Middle frontal gyrus (tissue), 1 donor: ENCODE data around the gene CHRM1.
A peak's percentile ranks its signal among the peaks of the same experiment; 100 is the strongest.

Source experiments
- DNase-seq: peaks from one replicate; pipeline ENCODE4 v3.0.0-alpha.2; 2015; ENCODE audit warnings: low spot score; ENCODE audit errors: extremely low spot score

Gene CHRM1

DNA sequence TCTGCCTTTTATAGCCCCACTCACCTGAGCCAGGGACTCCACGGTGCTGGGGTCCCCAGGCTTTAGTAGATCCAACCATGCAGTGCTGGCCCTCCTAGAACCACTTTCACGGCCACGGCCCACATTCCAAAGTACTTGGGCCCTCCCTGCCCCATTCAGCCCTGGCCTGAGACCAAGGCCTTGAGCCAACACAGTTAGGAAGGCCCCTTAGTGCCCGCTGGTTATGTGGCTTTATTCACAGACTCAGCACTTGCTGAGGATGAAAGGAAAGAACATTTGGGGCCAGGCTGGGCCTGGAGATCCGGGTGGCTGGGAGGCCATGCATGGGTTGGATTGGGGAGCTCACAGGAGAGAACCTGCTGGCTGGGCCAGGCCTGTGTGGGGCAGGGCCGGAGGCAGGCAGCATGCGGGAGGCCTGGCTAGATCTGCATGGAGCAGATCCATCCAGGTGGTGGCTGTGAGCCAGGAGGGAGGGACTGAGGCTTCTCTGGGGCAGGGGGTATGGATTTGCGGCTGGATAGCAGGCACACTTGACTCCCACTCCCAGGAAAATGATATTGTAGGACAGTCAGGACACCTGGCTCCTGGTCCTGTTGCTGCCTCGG, 12.6 kb downstream of the CHRM1 start:
- DNase-seq, result no peak

DNA sequence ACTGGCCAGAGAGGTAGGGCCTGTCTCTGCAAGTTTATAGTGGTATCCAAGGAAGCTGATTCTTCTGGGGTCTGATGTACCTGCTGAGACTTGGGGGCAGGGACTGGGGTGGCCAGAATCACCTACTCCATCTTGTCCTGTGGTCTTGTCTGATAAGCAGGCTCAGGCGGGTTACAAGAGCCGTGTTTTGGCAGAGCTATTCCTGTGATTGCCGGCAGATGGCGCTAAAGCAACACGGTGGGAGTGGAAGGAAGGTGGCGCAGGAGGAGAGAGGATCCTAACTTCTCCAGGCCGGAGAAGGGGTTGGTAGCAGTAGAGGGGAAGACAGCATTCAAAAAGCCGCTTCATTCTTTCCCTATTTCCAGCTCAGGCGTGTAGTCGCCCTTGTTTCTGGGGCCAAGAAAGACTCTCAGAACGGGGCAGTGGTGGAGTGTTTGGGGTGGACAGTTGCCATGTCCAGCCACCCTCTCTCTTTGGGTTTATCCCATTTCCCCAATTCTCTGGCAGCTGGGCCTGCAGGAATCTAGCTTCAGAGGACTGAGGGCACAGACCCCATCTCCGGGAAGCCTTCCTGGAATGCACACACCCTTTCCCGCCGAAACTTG, 15.1 kb downstream of the CHRM1 start:
- peak; percentile 85 for DNase-seq

DNA sequence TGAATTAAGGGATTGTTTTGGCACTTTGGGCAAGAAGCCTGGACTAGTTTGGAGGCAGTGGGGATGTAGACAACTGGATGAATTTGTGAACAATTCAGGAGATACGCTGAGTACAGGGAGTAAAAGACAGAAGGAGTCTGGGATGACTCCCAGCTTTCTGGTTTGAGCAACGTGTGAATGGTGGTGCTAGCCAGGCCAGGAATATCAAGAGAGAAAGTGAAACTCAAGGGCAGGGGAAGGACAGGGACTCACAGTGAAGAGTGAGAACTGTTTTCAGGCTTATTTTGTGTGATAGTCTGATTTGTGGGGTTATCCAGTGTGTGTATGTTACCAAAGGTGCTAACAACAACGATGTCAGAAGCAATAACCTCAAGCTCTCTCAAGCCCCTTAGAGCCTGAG, 15.9 kb downstream of the CHRM1 start:
- no peak for DNase-seq

DNA sequence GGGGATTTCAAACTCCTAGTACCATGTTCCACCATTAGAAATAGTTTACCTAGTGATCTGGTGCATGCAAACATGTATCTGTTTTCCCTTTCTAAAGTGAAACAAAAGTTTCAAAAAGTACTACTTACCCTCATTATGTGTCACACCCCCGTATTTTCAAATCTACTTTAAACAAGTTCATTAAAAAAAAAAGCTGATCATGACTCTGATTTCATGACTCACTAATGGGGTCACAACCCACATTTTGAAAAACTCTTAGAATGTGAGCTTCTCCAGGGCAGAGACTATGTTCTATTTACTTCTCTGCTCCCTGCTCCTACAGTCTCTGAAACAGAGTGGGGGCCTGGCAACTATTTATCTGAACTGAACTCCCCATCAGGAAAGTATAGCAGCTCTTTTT, 18.2 kb downstream of the CHRM1 start:
- DNase-seq, result no peak

DNA sequence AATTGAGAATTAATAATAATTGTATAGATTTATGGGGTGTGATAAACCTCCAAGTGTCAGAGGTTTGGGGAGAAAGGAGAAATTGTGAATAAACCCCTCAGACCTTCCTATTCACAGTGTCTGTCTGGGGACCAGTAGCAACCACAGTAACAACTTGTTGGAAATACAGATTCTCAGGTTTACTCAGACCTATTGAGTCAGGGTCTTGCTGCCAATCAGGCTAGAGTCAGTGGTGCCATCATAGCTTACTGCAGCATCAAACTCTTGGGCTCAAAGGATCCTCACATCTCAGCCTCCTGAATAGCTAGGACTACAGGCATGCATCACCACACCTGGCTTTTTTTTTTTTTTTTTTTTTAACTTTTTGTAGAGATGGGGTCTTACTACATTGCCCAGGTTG, 23.1 kb downstream of the CHRM1 start:
- no peak for DNase-seq

DNA sequence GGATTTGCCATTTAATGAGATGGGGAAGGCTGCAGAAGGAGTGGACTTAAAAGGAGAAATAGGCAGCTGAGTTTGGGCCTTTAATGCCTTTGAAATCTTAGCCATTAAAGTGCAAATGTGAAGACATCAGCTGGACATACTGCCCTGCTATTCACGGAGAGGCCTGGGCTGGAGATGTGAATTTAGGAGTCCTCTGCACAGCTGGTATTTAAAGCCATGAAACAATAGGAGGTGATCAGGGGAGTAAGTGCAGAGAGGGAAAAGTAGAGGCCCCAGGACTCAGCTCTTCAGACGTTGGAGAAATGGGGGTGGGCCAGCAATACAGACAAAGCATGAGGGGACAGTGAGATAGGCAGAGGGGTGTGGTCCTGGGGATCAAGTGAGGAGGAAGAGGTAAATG, 23.9 kb downstream of the CHRM1 start:
- DNase-seq, result no peak

DNA sequence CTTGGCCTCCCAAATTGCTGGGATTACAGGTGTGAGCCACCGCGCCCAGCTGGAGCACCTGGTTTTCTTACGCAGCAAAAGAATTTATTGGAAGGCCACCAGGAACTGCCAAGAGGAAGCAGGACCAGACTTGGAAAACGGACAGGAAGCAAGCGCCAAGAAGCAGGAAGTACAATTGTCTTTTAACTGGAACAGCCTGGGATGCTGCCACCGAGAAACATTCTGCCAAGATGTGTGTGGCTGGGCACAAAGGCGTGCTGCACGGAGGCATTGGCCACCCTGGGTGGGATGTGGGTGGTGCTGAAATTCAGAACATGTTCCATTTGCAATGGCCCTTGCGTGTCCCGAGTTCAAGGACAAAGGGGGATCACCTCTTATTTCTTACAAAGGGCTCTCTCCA, 25.1 kb downstream of the CHRM1 start:
- DNase-seq, result no peak

DNA sequence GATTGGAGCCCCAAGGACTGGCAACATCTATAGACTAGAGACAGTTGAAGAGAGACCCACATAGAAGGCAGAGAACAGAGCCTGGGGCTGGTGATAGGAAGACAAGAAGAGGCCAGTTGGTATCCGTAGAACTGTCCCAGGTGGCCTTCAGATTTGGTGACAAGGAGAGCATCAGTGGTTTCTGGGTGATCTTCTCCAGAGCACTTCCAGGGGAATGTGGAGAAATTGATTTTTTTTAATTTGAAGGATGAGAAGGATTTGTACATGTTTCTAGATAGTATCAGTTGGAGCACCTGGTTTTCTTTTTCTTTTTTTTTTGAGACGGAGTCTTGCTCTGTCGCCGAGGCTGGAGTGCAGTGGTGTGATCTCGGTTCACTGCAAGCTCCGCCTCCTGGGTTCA, 25.7 kb downstream of the CHRM1 start:
- DNase-seq, result no peak

DNA sequence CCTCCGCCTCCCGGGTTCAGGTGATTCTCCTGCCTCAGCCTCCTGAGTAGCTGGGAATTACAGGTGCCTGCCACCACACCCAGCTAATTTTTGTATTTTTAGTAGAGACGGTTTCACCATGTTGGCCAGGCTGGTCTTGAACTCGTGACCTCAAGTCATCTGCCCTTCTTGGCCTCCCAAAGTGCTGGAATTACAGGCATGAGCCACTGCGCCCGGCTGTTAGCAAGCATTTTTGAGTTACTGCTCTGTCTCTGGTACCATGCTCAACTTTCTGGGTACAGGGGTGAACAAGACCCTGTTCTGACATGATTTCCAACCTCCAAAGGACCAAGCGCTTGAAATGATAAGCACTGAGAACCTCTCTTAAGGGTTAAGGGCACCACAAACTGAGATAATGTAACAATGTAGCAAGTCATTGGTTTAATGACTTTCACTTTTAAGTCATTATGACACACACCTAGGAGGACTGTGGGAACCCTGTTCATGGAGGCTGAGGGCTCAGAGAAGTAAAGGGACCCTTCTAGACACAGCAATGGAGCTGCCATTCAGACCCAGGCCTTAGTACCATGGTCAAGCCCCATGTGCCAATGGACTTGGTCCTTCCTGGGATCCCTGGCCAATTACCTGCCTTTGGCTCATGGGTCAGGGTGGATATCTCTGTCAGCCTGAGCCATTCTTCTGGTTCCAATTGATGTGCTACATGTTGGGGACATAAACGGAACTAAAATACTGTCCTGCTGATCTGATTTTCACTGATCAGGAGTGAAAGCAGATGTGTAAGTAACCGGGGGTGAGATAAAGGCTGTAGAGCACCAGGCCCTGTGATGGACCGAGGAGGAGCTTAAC, 28.9 kb downstream of the CHRM1 start:
- DNase-seq, result no peak

DNA sequence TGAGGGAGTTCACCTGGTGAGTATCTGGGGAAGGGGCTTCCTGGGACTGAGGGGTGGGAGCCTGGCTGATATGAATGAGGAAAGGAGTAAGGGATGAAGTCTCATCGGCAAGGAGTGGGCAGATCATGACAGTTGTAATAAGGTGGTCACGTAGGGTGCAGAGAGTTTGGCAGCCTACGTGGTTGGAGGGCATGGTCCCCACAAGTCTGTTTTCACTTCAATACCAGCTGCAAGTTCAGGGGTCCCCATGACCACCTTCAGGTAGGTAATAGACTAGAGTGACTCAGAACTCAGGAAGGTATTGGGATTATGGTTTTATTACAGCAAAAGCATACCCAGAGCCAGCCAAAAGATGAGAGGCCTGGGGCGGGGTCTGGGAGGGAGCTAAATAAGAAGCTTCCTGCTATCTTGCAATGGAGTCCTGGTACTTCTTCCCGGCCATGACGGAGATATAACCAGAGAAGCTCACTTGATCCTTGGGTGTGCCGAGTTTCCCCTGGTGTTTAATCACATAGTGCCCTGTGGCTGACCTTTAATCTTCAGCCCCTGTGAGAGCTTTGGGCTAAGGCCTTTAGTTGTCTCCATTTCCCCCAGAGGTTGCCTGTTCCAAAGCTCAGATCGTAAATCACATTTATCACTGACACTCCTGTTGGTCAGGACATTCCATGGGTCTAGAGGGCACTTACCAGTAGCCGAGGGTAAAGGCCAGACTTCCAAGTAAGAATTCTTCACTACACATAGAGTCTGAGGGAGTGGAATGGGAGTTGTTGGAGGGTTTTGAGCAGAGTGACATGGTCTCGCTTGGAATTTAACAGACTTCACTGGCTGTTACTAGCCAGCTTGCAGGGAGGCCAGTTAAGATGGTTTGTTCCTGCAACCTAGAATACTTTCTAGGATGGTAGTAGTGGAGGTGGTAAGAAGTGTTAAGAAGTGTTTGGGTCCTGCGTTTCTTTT, 31.4 kb downstream of the CHRM1 start:
- no peak for DNase-seq

DNA sequence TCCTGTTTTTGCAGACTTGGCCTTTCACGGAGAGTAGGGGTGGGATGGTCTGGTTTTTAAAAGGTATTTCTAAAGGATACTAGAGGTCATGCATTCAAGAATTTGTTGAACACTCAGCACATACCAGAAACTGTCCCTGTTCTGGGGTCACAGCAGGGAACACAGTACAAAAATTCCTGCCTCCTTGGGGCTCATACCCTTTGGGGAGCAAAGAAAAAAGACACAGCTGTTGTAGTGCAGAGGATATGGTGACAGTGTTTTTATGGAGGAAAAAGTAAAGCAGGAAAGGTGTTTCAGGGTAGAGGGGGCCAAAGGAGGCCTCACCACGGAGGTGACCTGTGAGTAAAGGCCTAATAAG, 32.1 kb downstream of the CHRM1 start:
- no peak for DNase-seq

DNA sequence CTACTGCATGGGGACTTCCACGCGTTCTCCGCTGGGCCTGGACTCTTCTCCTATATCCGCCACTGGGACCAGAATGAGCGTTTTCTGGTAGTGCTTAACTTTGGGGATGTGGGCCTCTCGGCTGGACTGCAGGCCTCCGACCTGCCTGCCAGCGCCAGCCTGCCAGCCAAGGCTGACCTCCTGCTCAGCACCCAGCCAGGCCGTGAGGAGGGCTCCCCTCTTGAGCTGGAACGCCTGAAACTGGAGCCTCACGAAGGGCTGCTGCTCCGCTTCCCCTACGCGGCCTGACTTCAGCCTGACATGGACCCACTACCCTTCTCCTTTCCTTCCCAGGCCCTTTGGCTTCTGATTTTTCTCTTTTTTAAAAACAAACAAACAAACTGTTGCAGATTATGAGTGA, 32.8 kb downstream of the CHRM1 start:
- DNase-seq, result no peak

DNA sequence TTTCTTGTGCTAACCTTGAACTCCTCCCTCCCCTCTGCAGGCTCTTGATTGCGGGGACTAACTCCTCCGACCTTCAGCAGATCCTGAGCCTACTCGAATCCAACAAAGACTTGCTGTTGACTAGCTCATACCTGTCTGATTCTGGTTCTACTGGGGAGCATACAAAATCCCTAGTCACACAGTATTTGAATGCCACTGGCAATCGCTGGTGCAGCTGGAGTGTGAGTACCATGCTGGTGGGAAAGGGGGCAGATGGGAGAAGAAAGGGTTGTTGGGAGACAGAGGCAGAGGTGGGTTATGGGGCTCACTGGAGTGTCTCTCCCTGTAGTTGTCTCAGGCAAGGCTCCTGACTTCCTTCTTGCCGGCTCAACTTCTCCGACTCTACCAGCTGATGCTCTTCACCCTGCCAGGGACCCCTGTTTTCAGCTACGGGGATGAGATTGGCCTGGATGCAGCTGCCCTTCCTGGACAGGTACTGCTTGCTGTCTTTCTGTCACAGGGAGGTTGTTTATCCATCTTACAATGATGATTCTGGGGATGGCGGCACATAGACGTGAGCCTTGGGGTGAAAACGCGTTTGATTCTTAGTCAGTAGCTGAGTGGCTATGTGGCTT, 35.9 kb downstream of the CHRM1 start:
- no peak for DNase-seq

DNA sequence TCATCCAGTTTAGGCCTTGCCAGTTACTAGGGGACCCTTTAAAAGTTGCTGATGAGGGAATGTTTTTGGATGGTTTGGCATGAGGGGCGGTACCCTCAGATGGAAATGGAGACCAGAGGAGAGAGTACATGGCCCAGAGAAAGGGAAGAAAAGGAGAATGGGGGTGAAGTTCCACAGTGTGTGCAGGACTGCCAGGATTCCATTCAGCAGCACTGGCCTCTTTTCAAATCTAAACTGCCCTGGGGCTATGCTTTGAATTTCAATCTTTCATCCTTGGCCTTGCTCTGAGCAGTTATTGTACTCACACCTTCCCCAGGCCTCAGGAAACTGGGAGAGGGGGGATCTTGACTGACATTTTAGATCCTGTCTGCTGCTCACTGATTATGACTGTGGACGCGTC, 37.5 kb downstream of the CHRM1 start:
- DNase-seq, result no peak

DNA sequence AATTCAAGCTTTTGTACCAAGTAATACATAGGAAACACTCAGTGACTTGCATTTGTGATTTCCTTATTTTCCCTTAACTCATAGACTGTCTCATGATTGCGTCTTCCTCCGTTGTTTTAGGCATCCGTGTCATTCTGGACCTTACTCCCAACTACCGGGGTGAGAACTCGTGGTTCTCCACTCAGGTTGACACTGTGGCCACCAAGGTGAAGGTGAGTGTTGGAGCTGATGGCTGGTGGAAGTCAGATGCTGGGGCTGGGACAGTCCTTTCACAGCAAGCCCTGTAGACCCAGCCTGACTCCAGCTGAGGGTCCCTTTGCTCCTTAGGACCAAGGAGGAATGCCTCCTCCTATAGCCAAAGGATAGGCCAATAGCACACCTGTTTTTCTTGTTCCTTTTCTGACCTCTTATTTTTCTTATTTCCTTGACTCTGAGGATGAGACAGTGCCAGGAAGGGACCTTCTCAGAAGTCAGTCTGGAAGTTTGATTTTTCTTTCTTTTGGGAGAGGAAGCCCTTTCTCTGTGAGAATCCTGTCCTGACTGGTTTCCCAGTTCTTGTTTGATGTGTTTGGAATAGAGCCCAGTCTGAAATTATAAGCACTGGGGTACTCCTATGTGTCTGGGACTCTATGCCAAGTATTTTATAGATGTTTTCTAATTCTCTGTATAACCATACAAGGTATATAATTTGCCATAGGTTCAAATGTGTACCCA, 38.2 kb downstream of the CHRM1 start:
- no peak for DNase-seq

DNA sequence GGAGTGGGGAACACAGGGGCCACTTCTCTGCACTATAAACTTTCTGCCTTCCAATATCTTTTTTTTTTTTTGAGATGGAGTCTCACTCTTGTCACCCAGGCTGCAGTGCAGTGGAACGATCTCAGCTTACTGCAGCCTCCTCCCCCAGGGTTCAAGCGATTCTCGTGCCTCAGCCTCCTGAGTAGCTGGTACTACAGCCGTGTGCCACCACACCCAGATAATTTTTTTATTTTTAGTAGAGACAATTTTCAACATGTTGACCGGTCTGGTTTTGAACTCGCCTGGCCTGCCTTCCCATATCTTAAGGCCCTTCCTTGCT, 38.8 kb downstream of the CHRM1 start:
- DNase-seq, result no peak

DNA sequence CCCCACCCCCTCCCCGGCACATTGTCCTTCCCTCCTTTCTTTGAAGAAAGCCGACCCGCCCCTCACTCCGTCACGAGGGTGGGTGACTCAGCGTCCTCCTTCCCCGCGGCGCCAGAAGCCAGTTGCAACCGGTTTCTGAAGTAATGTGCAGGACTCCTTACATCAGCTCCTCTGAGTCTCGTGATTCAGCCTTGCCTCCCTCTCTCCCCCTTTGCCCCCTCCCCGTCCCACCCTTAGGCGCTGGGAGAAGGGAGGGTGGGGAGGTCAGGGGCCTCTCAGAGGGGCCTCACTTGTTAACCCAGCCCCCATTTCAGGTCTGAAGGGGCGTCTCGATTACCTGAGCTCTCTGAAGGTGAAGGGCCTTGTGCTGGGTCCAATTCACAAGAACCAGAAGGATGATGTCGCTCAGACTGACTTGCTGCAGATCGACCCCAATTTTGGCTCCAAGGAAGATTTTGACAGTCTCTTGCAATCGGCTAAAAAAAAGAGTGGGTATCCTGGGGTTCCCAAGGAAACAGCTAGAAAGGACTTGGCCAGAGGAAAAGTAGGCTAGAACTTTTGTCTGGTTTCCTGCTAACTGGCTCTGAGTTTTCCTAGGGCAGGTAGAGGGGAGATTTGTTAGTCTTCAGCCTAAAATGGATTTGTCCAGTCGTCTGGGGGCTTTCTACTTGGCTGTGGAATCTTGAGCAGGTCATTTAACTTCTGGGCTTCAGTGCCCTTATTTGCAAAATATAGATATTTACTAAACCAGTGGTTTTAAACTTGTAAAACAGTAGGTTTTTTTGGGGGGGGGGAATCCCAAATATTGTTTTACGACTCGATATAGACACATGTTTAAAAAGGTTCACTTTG, 39.4 kb downstream of the CHRM1 start:
- peak; percentile 77 for DNase-seq

DNA sequence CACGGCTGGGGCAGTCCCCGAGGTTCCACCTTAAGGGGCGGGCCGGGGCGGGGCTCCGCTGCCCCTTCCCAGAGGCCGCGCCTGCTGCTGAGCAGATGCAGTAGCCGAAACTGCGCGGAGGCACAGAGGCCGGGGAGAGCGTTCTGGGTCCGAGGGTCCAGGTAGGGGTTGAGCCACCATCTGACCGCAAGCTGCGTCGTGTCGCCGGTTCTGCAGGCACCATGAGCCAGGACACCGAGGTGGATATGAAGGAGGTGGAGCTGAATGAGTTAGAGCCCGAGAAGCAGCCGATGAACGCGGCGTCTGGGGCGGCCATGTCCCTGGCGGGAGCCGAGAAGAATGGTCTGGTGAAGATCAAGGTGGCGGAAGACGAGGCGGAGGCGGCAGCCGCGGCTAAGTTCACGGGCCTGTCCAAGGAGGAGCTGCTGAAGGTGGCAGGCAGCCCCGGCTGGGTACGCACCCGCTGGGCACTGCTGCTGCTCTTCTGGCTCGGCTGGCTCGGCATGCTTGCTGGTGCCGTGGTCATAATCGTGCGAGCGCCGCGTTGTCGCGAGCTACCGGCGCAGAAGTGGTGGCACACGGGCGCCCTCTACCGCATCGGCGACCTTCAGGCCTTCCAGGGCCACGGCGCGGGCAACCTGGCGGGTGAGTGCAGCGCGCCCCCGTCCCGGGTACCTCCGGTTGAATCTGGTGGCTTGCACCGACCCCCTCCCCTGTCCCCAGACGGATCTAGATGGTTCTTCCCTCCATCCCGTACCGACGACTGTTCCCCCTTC, 40.2 kb downstream of the CHRM1 start, which contains the start of gene SLC3A2:
Gene SLC3A2, plus strand, starts transcription at position 94 of the 776 bp plus-strand sequence. Its CDS starts 128 bp downstream, at position 222.
- DNase-seq, result peak; percentile 68

DNA sequence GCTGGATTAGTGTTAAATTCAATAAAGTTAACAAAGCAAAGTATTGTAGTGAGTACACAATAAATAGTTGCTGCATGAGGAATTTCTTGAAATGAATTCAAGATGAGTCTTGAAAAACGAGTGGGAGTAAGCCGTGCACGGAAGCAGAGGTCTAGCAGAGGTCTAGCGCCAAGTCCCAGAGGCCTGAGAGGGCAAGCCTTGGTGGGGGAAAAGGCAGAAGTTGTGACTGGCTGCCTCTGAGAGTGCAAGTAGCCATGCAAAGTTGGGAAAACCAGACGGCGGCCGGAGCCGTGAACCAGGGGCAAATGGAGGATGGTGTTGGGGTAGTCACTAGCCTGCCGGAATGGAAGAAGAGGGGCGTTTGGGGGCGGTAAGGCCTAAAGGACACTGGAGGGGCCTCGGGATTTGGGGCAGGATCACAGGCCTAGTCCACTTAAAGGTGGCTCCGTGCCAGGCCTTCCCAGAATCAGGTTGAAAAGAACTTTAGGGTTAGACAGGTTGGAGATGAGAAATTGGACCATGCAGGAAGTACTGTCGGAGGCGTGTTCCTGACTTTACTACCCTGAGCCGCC, 40.8 kb downstream of the CHRM1 start:
- no peak for DNase-seq
